HEK293T (cell line): ENCODE results near the gene RERG.

ENCODE experiments used
- CTCF ChIA-PET: fragments of 350-600 bp; formaldehyde crosslinking; extraction: SDS; loops from one replicate; lab custom pipeline; 2021; ENCODE audit warnings: antibody characterized with exemption, inconsistent platforms; lab: Yijun Ruan, JAX
- POLR2A ChIA-PET: fragments of 350-600 bp; formaldehyde crosslinking; extraction: SDS; loops from one replicate; lab custom pipeline; 2020; ENCODE audit warnings: antibody characterized with exemption, inconsistent platforms; lab: Yijun Ruan, JAX
- DNase-seq: peaks from one replicate; pipeline ENCODE4 v3.0.0; 2012; ENCODE audit warnings: mixed read lengths; ENCODE audit errors: extremely low spot score
- ARNT ChIP-seq: fragments of 450-650 bp; IDR thresholded peaks from 2 replicates; pipeline ENCODE4 v1.6.1; 2017; ENCODE audit warnings: mild to moderate bottlenecking
- BHLHE40 ChIP-seq: fragments of 450-650 bp; IDR thresholded peaks from 2 replicates; pipeline ENCODE4 v1.6.1; 2016; ENCODE audit warnings: mild to moderate bottlenecking, moderate library complexity, borderline replicate concordance
- CTBP1 ChIP-seq: fragments of 450-650 bp; IDR thresholded peaks from 2 replicates; pipeline ENCODE4 v1.6.1; 2016; ENCODE audit warnings: borderline replicate concordance
- ELF4 ChIP-seq: fragments of 450-650 bp; IDR thresholded peaks from 2 replicates; pipeline ENCODE4 v1.6.1; 2017; ENCODE audit warnings: antibody characterized with exemption
- FOXA1 ChIP-seq: fragments of 450-650 bp; IDR thresholded peaks from 2 replicates; pipeline ENCODE4 v1.6.1; 2016; ENCODE audit warnings: mild to moderate bottlenecking
- FOXK2 ChIP-seq: fragments of 450-650 bp; IDR thresholded peaks from 2 replicates; pipeline ENCODE4 v1.6.1; 2016; ENCODE audit warnings: mild to moderate bottlenecking
- FOXM1 ChIP-seq: fragments of 450-650 bp; IDR thresholded peaks from 2 replicates; pipeline ENCODE4 v1.6.1; 2017; ENCODE audit warnings: mild to moderate bottlenecking, borderline replicate concordance
- HDGF ChIP-seq: fragments of 450-650 bp; IDR thresholded peaks from 2 replicates; pipeline ENCODE4 v1.6.1; 2017; ENCODE audit warnings: antibody characterized with exemption, borderline replicate concordance
- L3MBTL2 ChIP-seq: fragments of 450-650 bp; conservative IDR thresholded peaks from 2 replicates; pipeline ENCODE4 v1.6.1; 2016; ENCODE audit warnings: mild to moderate bottlenecking
- LEF1 ChIP-seq: fragments of 450-650 bp; IDR thresholded peaks from 2 replicates; pipeline ENCODE4 v1.6.1; 2017; ENCODE audit warnings: mild to moderate bottlenecking, borderline replicate concordance
- NFRKB ChIP-seq: fragments of 450-650 bp; IDR thresholded peaks from 2 replicates; pipeline ENCODE4 v1.6.1; 2016; ENCODE audit warnings: mild to moderate bottlenecking, moderate library complexity
- PKNOX1 ChIP-seq: fragments of 450-650 bp; IDR thresholded peaks from 2 replicates; pipeline ENCODE4 v1.6.1; 2016
- SP1 ChIP-seq: fragments of 450-650 bp; IDR thresholded peaks from 2 replicates; pipeline ENCODE4 v1.6.1; 2017
- SUZ12 ChIP-seq: fragments of 450-650 bp; IDR thresholded peaks from 2 replicates; pipeline ENCODE4 v1.6.1; 2016; ENCODE audit warnings: mild to moderate bottlenecking
- TARDBP ChIP-seq: fragments of 450-650 bp; IDR thresholded peaks from 2 replicates; pipeline ENCODE4 v1.6.1; 2016
- ZNF384 ChIP-seq: fragments of 450-650 bp; IDR thresholded peaks from 2 replicates; pipeline ENCODE4 v1.6.1; 2016

RERG gene

GRCh38 chr12:15212930-15213329, 8.3 kb downstream of the RERG start:
- TF ChIP-seq PKNOX1 (no peak), SP1 (no peak), CTBP1 (no peak), BHLHE40 (no peak), ELF4 (no peak), NFRKB (no peak), FOXA1 (no peak), L3MBTL2 (no peak), ZNF384 (no peak)
- ChIA-PET POLR2A (interaction anchor here (1.3 kb wide), 1 partner anchor 8 kb away, joined by 4 read pairs; the partner anchor contains the start of gene RERG), CTCF (interaction anchor here (1.3 to 1.9 kb wide), 2 partner anchors 9 to 23 kb away, joined by 3 to 13 read pairs; partner anchors contain the start of gene RERG)
- peak; percentile 19 for DNase-seq

GRCh38 chr12:15209782-15210181, 11.4 kb downstream of the RERG start:
- DNase-seq = no peak
- ChIA-PET POLR2A (no interaction called here), CTCF (interaction anchor here (0.9 kb wide), 1 partner anchor 29 kb away, joined by 3 read pairs; no protein-coding TSS in a partner anchor)
- TF ChIP-seq HDGF = no peak
- TF ChIP-seq NFRKB = no peak
- TF ChIP-seq PKNOX1 = no peak
- no peak for TF ChIP-seq SUZ12
- no peak for TF ChIP-seq ZNF384
- TF ChIP-seq FOXM1 = no peak
- TF ChIP-seq ARNT = no peak
- TF ChIP-seq ELF4 = no peak
- TF ChIP-seq FOXK2 = no peak
- TF ChIP-seq CTBP1 = no peak
- no peak for TF ChIP-seq BHLHE40
- no peak for TF ChIP-seq FOXA1
- no peak for TF ChIP-seq TARDBP
- TF ChIP-seq SP1 = no peak

- TF ChIP-seq ELF4 (no peak), BHLHE40 (no peak), ZNF384 (no peak), TARDBP (no peak), HDGF (no peak), FOXA1 (no peak), FOXM1 (no peak), SUZ12 (no peak), ARNT (no peak), L3MBTL2 (no peak), PKNOX1 (no peak), SP1 (no peak), FOXK2 (no peak), CTBP1 (no peak)
- ChIA-PET CTCF (interaction anchor here (0.9 kb wide), 1 partner anchor 29 kb away, joined by 3 read pairs; no protein-coding TSS in a partner anchor), POLR2A (no interaction called here)
- no peak for DNase-seq
Observed at GRCh38 chr12:15208871-15209656, 12.2 kb downstream of the RERG start.

GRCh38 chr12:15208140-15208539, 13.1 kb downstream of the RERG start:
- ChIA-PET CTCF (interaction anchor here (0.6 kb wide), 1 partner anchor 30 kb away, joined by 3 read pairs; no protein-coding TSS in a partner anchor), POLR2A (no interaction called here)
- no peak for DNase-seq
- TF ChIP-seq ARNT = no peak
- no peak for TF ChIP-seq ZNF384
- TF ChIP-seq LEF1 = no peak
- TF ChIP-seq SP1 = no peak
- TF ChIP-seq L3MBTL2 = no peak
- TF ChIP-seq FOXK2 = no peak
- TF ChIP-seq PKNOX1 = no peak
- no peak for TF ChIP-seq SUZ12
- TF ChIP-seq FOXM1 = no peak
- TF ChIP-seq CTBP1 = no peak
- no peak for TF ChIP-seq ELF4
- TF ChIP-seq FOXA1 = no peak
- no peak for TF ChIP-seq NFRKB
- TF ChIP-seq BHLHE40 = no peak
- TF ChIP-seq HDGF = no peak
- no peak for TF ChIP-seq TARDBP

GRCh38 chr12:15206831-15207389, 14.3 kb downstream of the RERG start:
- CTCF ChIA-PET = interaction anchor here (0.7 to 1.3 kb wide), 3 partner anchors 13 to 304 kb away, joined by 3 to 5 read pairs (median 3); no protein-coding TSS in a partner anchor
- POLR2A ChIA-PET = interaction anchor here (1.0 kb wide), 1 partner anchor 32 kb away, joined by 3 read pairs; no protein-coding TSS in a partner anchor
- no peak for TF ChIP-seq BHLHE40
- no peak for TF ChIP-seq SP1
- no peak for TF ChIP-seq L3MBTL2
- no peak for TF ChIP-seq FOXA1
- TF ChIP-seq LEF1 = no peak
- no peak for TF ChIP-seq NFRKB
- TF ChIP-seq ELF4 = no peak
- DNase-seq = no peak
